ENCODE data around the gene MCCC2. TPM values are rescaled to one million over a fixed set of nuclear protein-coding genes. Genes with fewer than 3 reads are reported as not detected.

Gene MCCC2
- total RNA-seq, 2 experiments from 2014 or later = 60.0 to 60.4 TPM

GRCh38 chr5:71582945-71583584, 4.1 kb upstream of the MCCC2 start:
- Mint-ChIP-seq H3K36me3 (ENCODE audit: low read depth) (peaks cover 2% of the 10 kb centered on the region), H3K9me3 (no peaks in the 10 kb centered on the region), H3K27ac (no peak overlapping the region), H3K27me3 (no peaks in the 10 kb centered on the region), H3K4me3 (no peak overlapping the region), H3K4me1 (ENCODE audit: low read depth) (peaks cover 6% of the 10 kb centered on the region)
- intact Hi-C loops (cut with micrococcal nuclease) = no loop called here
- no peak for DNase-seq
- POLR2A ChIA-PET = no interaction called here
- no peak for TF ChIP-seq CTCF (IDR thresholded peaks at IDR 0.05)
- no peak for ATAC-seq
- CTCF ChIA-PET = interaction anchor here (1.4 kb wide), 1 partner anchor 10 kb away, joined by 5 read pairs; no protein-coding TSS in a partner anchor

GRCh38 chr5:71586052-71586940, 844 bp upstream of the MCCC2 start:
- peaks cover 34% of the 10 kb centered on the region for H3K4me1 Mint-ChIP-seq (ENCODE audit: low read depth)
- DNase-seq = peak; percentile 22
- POLR2A ChIA-PET = interaction anchor here (0.6 to 5.7 kb wide), 4 partner anchors 15 to 700 kb away, joined by 3 to 40 read pairs (median 3); partner anchors contain the start of gene BDP1
- intact Hi-C loops (cut with micrococcal nuclease) = loop anchor here (2.0 kb wide), 1 partner anchor 15 kb away; no protein-coding TSS in a partner anchor
- peaks cover 18% of the 10 kb centered on the region for H3K36me3 Mint-ChIP-seq (ENCODE audit: low read depth)
- no peaks in the 10 kb centered on the region for H3K9me3 Mint-ChIP-seq
- CTCF ChIA-PET = interaction anchor here (4.3 kb wide), 1 partner anchor 15 kb away, joined by 30 read pairs; no protein-coding TSS in a partner anchor
- H3K27ac Mint-ChIP-seq = peak overlapping the region; percentile 98
- no peaks in the 10 kb centered on the region for H3K27me3 Mint-ChIP-seq
- ATAC-seq = peak; percentile 5
- no peak for TF ChIP-seq CTCF (IDR thresholded peaks at IDR 0.05)
- peak overlapping the region; percentile 80 for H3K4me3 Mint-ChIP-seq

- DNase-seq (peak; percentile 35), ATAC-seq (no peak)
- H3K4me3 Mint-ChIP-seq = peak overlapping the region; percentile 80
- intact Hi-C loops (cut with micrococcal nuclease) = loop anchor here (2.0 kb wide), 1 partner anchor 13 kb away; no protein-coding TSS in a partner anchor
- TF ChIP-seq CTCF (IDR thresholded peaks at IDR 0.05) = no peak
- CTCF ChIA-PET = interaction anchor here (1.1 to 4.3 kb wide), 3 partner anchors 10 to 32 kb away, joined by 3 to 30 read pairs (median 3); no protein-coding TSS in a partner anchor
- POLR2A ChIA-PET = interaction anchor here (1.3 to 5.7 kb wide), 3 partner anchors 13 to 132 kb away, joined by 3 to 40 read pairs (median 4); partner anchors contain the start of gene BDP1
- H3K4me1 Mint-ChIP-seq (ENCODE audit: low read depth) = peaks cover 37% of the 10 kb centered on the region
- peak overlapping the region; percentile 92 for H3K27ac Mint-ChIP-seq
- H3K36me3 Mint-ChIP-seq (ENCODE audit: low read depth) = peaks cover 22% of the 10 kb centered on the region
- no peaks in the 10 kb centered on the region for H3K27me3 Mint-ChIP-seq
- H3K9me3 Mint-ChIP-seq = no peaks in the 10 kb centered on the region
Measured at GRCh38 chr5:71587766-71588532, 809 bp downstream of the MCCC2 start.

DNA sequence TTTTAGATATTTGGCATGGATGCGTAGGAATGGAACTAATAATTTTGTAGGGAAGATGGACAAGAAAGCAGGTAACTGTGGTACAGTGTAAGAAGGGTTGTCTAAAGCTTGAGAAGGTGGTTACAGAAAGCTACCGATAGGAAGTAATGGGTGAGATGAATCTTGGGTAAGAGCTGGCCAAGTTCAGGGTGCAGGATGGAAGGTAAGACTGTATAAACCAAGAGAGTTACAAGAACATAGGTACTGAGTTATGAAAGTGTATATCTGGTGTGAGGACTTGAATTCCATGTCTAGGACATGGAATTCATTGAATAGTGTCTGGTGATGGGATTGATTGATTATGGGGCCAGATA, 1.4 kb downstream of the MCCC2 start:
- POLR2A ChIA-PET = interaction anchor here (1.3 to 5.7 kb wide), 2 partner anchors 12 to 133 kb away, joined by 4 to 40 read pairs; partner anchors contain the start of gene BDP1
- TF ChIP-seq CTCF (IDR thresholded peaks at IDR 0.05) = no peak
- ATAC-seq (no peak), DNase-seq (no peak)
- Mint-ChIP-seq H3K4me3 (peak overlapping the region; percentile 80), H3K27me3 (no peaks in the 10 kb centered on the region), H3K36me3 (ENCODE audit: low read depth) (peaks cover 22% of the 10 kb centered on the region), H3K9me3 (no peaks in the 10 kb centered on the region), H3K27ac (peak overlapping the region; percentile 20), H3K4me1 (ENCODE audit: low read depth) (peaks cover 37% of the 10 kb centered on the region)
- intact Hi-C loops (cut with micrococcal nuclease) = no loop called here
- CTCF ChIA-PET = interaction anchor here (1.2 to 4.3 kb wide), 2 partner anchors 13 to 31 kb away, joined by 3 to 30 read pairs; no protein-coding TSS in a partner anchor

Measured in activated CD8-positive, alpha-beta T cell treated with anti-CD3 and anti-CD28 coated beads for 36 hours (primary cell).